Spleen (tissue), 7 donors: ENCODE data around the gene SLC41A3.

Experiments used
- POLR2A ChIP-seq, 3 donors: fragments of 450-650 bp; IDR thresholded peaks; one replicate each; pipeline ENCODE4 v1.5.1; 2017; ENCODE audit warnings: antibody characterized with exemption in 3 of 3, mild to moderate bottlenecking in 1 of 3
- POLR2AphosphoS5 ChIP-seq, 3 donors: sonication (generic); formaldehyde crosslinking; IDR thresholded peaks; one replicate each; pipeline ENCODE4 v1.5.1; 2017; ENCODE audit warnings: antibody characterized with exemption in 3 of 3
- TF ChIP-seq, protein P1 (sequence below), 11 experiments: fragments of 200-600 bp in 7 of 11; fragments of 450-650 bp in 4 of 11; sonication (generic) in 4 of 11; IDR thresholded peaks in 8 of 11; conservative IDR thresholded peaks in 3 of 11; 1 replicate in 7 of 11; 2 replicates in 4 of 11; pipeline versions ENCODE4 v1.4.0 to v1.8.0; 2016 to 2021; ENCODE audit warnings: antibody characterized with exemption in 11 of 11, inconsistent platforms in 4 of 11, mild to moderate bottlenecking in 1 of 11
- donor health status: DM: no; HTN: no; CAD: no; lungs with moderate emphysema.
- donor health status: DM: no; HTN: no; CAD: no.
- donor health status: DM: no; HTN: no; CAD: no.

- TF ChIP-seq, protein P1, sequence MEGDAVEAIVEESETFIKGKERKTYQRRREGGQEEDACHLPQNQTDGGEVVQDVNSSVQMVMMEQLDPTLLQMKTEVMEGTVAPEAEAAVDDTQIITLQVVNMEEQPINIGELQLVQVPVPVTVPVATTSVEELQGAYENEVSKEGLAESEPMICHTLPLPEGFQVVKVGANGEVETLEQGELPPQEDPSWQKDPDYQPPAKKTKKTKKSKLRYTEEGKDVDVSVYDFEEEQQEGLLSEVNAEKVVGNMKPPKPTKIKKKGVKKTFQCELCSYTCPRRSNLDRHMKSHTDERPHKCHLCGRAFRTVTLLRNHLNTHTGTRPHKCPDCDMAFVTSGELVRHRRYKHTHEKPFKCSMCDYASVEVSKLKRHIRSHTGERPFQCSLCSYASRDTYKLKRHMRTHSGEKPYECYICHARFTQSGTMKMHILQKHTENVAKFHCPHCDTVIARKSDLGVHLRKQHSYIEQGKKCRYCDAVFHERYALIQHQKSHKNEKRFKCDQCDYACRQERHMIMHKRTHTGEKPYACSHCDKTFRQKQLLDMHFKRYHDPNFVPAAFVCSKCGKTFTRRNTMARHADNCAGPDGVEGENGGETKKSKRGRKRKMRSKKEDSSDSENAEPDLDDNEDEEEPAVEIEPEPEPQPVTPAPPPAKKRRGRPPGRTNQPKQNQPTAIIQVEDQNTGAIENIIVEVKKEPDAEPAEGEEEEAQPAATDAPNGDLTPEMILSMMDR (IDR thresholded peaks at IDR 0.05 in 8 of 11, conservative IDR thresholded peaks at IDR 0.05 in 3 of 11): no peak
- TF ChIP-seq POLR2A (IDR thresholded peaks at IDR 0.05) (no peak), POLR2AphosphoS5 (IDR thresholded peaks at IDR 0.05) (no peak)
Observed at GRCh38 chr3:126023390-126023789, 60.5 kb downstream of the SLC41A3 start.
